Measurements from ENCODE around the gene USP43.

DNA sequence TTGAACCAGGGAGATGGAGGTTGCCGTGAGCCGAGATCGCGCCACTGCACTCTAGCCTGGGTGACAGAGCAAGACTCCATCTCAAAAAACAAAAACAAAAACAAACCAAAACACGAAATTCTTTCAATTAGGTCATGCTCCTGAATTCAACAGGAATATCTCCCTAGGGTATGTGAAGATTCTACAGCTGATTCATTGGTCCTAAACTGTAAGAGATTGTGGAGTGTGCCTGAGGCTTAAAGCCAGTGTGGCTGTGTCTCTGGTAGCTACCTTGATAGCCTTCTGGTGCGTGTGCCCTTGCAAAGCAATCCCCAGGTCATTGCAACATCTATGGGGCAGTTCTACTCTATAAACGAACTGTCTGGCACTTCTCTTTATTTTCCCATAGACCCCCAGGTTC lies 48.4 kb downstream of the USP43 start:
- TF ChIP-seq, protein P1, sequence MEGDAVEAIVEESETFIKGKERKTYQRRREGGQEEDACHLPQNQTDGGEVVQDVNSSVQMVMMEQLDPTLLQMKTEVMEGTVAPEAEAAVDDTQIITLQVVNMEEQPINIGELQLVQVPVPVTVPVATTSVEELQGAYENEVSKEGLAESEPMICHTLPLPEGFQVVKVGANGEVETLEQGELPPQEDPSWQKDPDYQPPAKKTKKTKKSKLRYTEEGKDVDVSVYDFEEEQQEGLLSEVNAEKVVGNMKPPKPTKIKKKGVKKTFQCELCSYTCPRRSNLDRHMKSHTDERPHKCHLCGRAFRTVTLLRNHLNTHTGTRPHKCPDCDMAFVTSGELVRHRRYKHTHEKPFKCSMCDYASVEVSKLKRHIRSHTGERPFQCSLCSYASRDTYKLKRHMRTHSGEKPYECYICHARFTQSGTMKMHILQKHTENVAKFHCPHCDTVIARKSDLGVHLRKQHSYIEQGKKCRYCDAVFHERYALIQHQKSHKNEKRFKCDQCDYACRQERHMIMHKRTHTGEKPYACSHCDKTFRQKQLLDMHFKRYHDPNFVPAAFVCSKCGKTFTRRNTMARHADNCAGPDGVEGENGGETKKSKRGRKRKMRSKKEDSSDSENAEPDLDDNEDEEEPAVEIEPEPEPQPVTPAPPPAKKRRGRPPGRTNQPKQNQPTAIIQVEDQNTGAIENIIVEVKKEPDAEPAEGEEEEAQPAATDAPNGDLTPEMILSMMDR (IDR thresholded peaks at IDR 0.05; ENCODE audit: low read length): no peak
- TF ChIP-seq EZH2 (optimal IDR thresholded peaks at IDR 0.05; ENCODE audit: low read depth, low read length) (no peak), EZH2phosphoT487 (IDR thresholded peaks at IDR 0.05; ENCODE audit: low read length) (no peak)

Measured in MM.1S (cell line).